Ishikawa (cell line): ENCODE data around the gene MACC1.

Experiments used
- CEBPB ChIP-seq: IDR thresholded peaks from 2 replicates; pipeline ENCODE4 v1.6.1; 2012
- CREB1 ChIP-seq: IDR thresholded peaks from 2 replicates; pipeline ENCODE4 v1.6.1; 2012; ENCODE audit warnings: low read depth
- EGR1 ChIP-seq: IDR thresholded peaks from 2 replicates; pipeline ENCODE4 v1.6.1; 2012
- EP300 ChIP-seq: IDR thresholded peaks from 2 replicates; pipeline ENCODE4 v1.6.1; 2012; ENCODE audit warnings: borderline replicate concordance
- FOXM1 ChIP-seq: IDR thresholded peaks from 2 replicates; pipeline ENCODE4 v1.6.1; 2012; ENCODE audit warnings: low read depth, borderline replicate concordance
- NFIC ChIP-seq: IDR thresholded peaks from 2 replicates; pipeline ENCODE4 v1.6.1; 2012
- RAD21 ChIP-seq: IDR thresholded peaks from 2 replicates; pipeline ENCODE4 v1.6.1; 2012; ENCODE audit warnings: low read depth
- TAF1 ChIP-seq: IDR thresholded peaks from 2 replicates; pipeline ENCODE4 v1.6.1; 2012; ENCODE audit warnings: low read depth, mild to moderate bottlenecking
- TCF12 ChIP-seq: IDR thresholded peaks from 2 replicates; pipeline ENCODE4 v1.6.1; 2012; ENCODE audit warnings: low read depth
- TEAD4 ChIP-seq: IDR thresholded peaks from 2 replicates; pipeline ENCODE4 v1.6.1; 2012
- YY1 ChIP-seq: IDR thresholded peaks from 2 replicates; pipeline ENCODE4 v1.6.1; 2012; ENCODE audit warnings: low read depth
- ZBTB7A ChIP-seq: IDR thresholded peaks from 2 replicates; pipeline ENCODE4 v1.6.1; 2012; ENCODE audit warnings: low read depth
- TF ChIP-seq, protein P1 (sequence below): IDR thresholded peaks from 2 replicates; pipeline ENCODE4 v1.6.1; 2012
- TF ChIP-seq, protein P2 (sequence below): IDR thresholded peaks from 2 replicates; pipeline ENCODE4 v1.6.1; 2012; ENCODE audit warnings: low read depth, mild to moderate bottlenecking
- TF ChIP-seq, protein P3 (sequence below): IDR thresholded peaks from 2 replicates; pipeline ENCODE4 v1.6.1; 2012

Gene MACC1

DNA sequence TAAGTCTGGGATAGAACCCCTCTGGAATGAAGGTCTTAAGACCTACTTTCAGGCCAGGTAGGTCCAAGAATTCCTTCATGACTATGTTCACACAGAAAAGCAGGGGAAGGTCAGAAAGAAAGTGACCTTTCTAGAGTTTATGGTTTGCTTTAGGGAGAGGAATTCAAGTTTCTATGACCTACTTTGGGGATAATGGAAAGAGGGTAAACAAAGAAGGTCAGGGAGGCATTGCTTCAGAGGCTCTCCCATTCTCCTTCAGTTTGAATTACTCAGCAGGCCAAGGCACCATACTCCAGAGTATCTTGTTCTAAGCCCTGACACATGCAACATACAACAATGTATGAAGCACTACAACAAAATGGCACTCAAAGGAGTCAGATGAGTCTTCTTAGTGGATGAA is 11.5 kb upstream of the MACC1 start:
- TF ChIP-seq, protein P1, sequence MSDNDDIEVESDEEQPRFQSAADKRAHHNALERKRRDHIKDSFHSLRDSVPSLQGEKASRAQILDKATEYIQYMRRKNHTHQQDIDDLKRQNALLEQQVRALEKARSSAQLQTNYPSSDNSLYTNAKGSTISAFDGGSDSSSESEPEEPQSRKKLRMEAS, result no peak
- no peak for TF ChIP-seq CEBPB
- TF ChIP-seq, protein P2, sequence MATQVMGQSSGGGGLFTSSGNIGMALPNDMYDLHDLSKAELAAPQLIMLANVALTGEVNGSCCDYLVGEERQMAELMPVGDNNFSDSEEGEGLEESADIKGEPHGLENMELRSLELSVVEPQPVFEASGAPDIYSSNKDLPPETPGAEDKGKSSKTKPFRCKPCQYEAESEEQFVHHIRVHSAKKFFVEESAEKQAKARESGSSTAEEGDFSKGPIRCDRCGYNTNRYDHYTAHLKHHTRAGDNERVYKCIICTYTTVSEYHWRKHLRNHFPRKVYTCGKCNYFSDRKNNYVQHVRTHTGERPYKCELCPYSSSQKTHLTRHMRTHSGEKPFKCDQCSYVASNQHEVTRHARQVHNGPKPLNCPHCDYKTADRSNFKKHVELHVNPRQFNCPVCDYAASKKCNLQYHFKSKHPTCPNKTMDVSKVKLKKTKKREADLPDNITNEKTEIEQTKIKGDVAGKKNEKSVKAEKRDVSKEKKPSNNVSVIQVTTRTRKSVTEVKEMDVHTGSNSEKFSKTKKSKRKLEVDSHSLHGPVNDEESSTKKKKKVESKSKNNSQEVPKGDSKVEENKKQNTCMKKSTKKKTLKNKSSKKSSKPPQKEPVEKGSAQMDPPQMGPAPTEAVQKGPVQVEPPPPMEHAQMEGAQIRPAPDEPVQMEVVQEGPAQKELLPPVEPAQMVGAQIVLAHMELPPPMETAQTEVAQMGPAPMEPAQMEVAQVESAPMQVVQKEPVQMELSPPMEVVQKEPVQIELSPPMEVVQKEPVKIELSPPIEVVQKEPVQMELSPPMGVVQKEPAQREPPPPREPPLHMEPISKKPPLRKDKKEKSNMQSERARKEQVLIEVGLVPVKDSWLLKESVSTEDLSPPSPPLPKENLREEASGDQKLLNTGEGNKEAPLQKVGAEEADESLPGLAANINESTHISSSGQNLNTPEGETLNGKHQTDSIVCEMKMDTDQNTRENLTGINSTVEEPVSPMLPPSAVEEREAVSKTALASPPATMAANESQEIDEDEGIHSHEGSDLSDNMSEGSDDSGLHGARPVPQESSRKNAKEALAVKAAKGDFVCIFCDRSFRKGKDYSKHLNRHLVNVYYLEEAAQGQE, result no peak

DNA sequence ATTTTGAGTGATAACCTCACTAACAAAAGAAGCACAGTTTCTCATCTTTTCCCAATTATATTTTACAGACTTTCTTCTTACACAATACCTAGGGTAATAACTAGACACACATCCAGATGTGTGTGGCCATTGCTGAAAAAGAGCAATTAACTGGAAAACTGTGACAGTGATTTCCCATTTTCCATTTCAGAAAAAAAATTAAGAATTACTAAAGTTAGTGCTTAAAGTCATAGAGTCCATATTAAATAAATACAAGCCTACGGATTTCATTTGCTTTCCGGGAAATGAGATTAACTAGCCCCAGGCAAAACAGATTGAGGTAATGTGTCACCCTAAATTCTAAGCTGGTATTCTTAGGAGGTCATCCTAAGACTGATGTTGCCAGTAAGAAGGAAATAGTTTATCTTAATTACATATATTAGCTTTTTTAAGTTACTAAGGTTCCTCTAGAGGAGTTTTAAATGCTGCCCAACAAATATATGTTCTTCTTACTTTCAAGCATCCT is 10.2 kb upstream of the MACC1 start:
- TF ChIP-seq YY1 (no peak), TAF1 (no peak), TCF12 (no peak), CEBPB (no peak), TEAD4 (no peak), EGR1 (no peak), RAD21 (no peak), CREB1 (no peak), NFIC (no peak), ZBTB7A (no peak), EP300 (no peak), FOXM1 (no peak)
- TF ChIP-seq, protein P1, result no peak
- TF ChIP-seq, protein P2, result no peak
- TF ChIP-seq, protein P3, sequence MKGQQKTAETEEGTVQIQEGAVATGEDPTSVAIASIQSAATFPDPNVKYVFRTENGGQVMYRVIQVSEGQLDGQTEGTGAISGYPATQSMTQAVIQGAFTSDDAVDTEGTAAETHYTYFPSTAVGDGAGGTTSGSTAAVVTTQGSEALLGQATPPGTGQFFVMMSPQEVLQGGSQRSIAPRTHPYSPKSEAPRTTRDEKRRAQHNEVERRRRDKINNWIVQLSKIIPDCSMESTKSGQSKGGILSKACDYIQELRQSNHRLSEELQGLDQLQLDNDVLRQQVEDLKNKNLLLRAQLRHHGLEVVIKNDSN, result no peak

DNA sequence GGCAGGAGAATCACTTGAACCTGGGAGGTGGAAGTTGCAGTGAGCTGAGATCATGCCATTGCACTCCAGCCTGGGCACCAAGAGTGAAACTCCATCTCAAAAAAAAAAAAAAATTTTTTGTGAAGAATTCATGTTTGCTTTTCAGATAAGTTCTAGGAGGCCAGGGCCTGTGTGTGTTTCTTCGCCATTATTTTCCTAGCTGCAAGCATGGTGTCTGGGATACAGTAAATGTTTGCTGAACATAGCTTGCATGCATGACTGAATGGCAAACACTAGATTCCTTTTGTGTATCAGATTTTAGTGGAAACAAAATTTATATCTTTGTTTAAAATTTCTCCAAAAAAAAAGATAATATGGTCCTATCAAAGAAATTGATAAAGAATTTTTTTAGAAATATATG is 9.7 kb upstream of the MACC1 start:
- no peak for TF ChIP-seq TEAD4
- TF ChIP-seq, protein P3, result no peak
- no peak for TF ChIP-seq FOXM1
- no peak for TF ChIP-seq YY1
- TF ChIP-seq EGR1, result no peak
- no peak for TF ChIP-seq ZBTB7A
- TF ChIP-seq TAF1, result no peak
- no peak for TF ChIP-seq CEBPB
- TF ChIP-seq NFIC, result no peak
- no peak for TF ChIP-seq EP300
- TF ChIP-seq, protein P1, result no peak
- no peak for TF ChIP-seq CREB1
- TF ChIP-seq, protein P2, result no peak

DNA sequence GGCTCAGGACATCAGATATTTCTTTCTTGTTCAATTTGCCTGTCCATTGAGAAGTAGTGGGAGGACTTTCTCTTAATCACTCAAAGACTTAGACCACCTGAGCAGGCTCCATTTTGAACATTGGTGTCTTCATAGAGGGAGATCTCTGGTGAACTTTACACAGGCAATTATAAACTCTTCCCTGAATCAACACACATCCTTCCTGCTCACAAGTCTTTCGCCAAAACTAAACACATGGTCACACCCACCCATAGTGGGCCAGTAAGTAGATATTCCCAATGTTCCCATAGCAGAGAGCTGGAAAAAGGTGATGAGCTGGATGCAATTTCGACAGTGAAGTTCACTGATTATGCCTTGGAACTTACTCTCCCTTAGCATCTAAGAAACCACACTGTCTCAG is 8.2 kb upstream of the MACC1 start:
- TF ChIP-seq, protein P1, result no peak
- TF ChIP-seq TCF12, result no peak
- TF ChIP-seq, protein P3, result no peak
- TF ChIP-seq CEBPB, result no peak
- no peak for TF ChIP-seq EP300
- no peak for TF ChIP-seq TAF1
- no peak for TF ChIP-seq RAD21
- TF ChIP-seq EGR1, result no peak
- no peak for TF ChIP-seq FOXM1
- TF ChIP-seq, protein P2, result no peak
- no peak for TF ChIP-seq CREB1
- TF ChIP-seq NFIC, result no peak
- no peak for TF ChIP-seq TEAD4
- no peak for TF ChIP-seq ZBTB7A
